HUES6 (cell line): Measurements from ENCODE around the gene CAV1.
"Not testable (repeated sequence)": the region's sequence is repeated elsewhere in the genome, so short reads cannot be mapped to it uniquely, and the experiment has no call there.

Experiments used
- H3K27ac ChIP-seq: 2 replicates; pipeline ENCODE4 v1.7.0; 2013; ENCODE audit warnings: low read depth, mild to moderate bottlenecking, low read length, inconsistent platforms
- H3K27me3 ChIP-seq: 2 replicates; pipeline ENCODE4 v1.6.1; 2013; ENCODE audit warnings: low read length; ENCODE audit not compliant: control insufficient read depth, insufficient read depth
- H3K36me3 ChIP-seq: 2 replicates; pipeline ENCODE4 v1.6.1; 2013; ENCODE audit warnings: low read length; ENCODE audit not compliant: control insufficient read depth, insufficient read depth
- H3K4me1 ChIP-seq: 2 replicates; pipeline ENCODE4 v1.6.1; 2013; ENCODE audit warnings: low read length; ENCODE audit not compliant: control insufficient read depth, insufficient read depth
- H3K4me3 ChIP-seq: 2 replicates; pipeline ENCODE4 v1.5.1; 2013; ENCODE audit warnings: low read depth, low read length
- H3K9ac ChIP-seq: one replicate; pipeline ENCODE4 v1.6.1; 2013; ENCODE audit warnings: mild to moderate bottlenecking, low read length
- H3K9me3 ChIP-seq: 2 replicates; pipeline ENCODE4 v1.6.1; 2013; ENCODE audit warnings: low read depth, low read length; ENCODE audit not compliant: control insufficient read depth, insufficient read depth

Gene CAV1

DNA sequence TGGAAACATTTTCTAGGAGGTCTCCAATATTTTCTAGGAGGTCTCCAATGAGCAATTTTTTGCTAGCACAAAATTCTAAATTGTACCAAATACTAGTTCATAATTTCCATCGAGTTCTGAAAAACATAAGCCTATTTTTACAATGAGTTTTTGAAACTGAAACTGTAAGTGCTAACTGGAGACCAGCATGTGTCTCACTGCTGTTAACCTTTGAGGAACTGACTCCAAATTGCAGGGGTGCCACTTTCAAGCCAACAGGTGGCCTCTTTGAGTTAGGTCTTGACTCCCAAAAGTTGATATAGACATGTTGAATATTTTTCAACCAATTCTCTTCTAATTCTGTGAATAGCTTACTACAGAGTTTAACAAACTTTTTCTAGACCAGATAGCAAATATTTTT is 58.8 kb downstream of the CAV1 start:
- H3K27ac ChIP-seq = no peak overlapping the region
- H3K4me3 ChIP-seq = no peak overlapping the region
- H3K4me1 ChIP-seq = peaks cover 4% of the 10 kb centered on the region; the same call in 1 of the 2 replicates
- H3K9ac ChIP-seq = no peak overlapping the region
- H3K36me3 ChIP-seq = no peaks in the 10 kb centered on the region
- H3K9me3 ChIP-seq = no peaks in the 10 kb centered on the region
- H3K27me3 ChIP-seq = no peaks in the 10 kb centered on the region

- Histone ChIP-seq H3K36me3 (no peaks in the 10 kb centered on the region), H3K9ac (no peak overlapping the region), H3K9me3 (no peaks in the 10 kb centered on the region), H3K4me1 (peaks cover 6% of the 10 kb centered on the region; the same call in 1 of the 2 replicates), H3K4me3 (no peak overlapping the region), H3K27ac (no peak overlapping the region), H3K27me3 (no peaks in the 10 kb centered on the region)
Measured at GRCh38 chr7:116584721-116585120, 59.9 kb downstream of the CAV1 start.

GRCh38 chr7:116585392-116585791 is 60.6 kb downstream of the CAV1 start:
- H3K9ac ChIP-seq = no peak overlapping the region
- H3K27me3 ChIP-seq = no peaks in the 10 kb centered on the region
- H3K4me1 ChIP-seq = peaks cover 6% of the 10 kb centered on the region; the same call in 1 of the 2 replicates
- no peaks in the 10 kb centered on the region for H3K9me3 ChIP-seq
- no peak overlapping the region for H3K27ac ChIP-seq
- no peaks in the 10 kb centered on the region for H3K36me3 ChIP-seq
- H3K4me3 ChIP-seq = no peak overlapping the region

- H3K9me3 ChIP-seq = no peaks in the 10 kb centered on the region
- H3K4me1 ChIP-seq = peaks cover 6% of the 10 kb centered on the region; the same call in 1 of the 2 replicates
- no peak overlapping the region for H3K4me3 ChIP-seq
- H3K9ac ChIP-seq = no peak overlapping the region
- H3K36me3 ChIP-seq = no peaks in the 10 kb centered on the region
- no peak overlapping the region for H3K27ac ChIP-seq
- no peaks in the 10 kb centered on the region for H3K27me3 ChIP-seq
Measured at GRCh38 chr7:116585967-116586366, 61.1 kb downstream of the CAV1 start.

- not testable (repeated sequence) for H3K36me3 ChIP-seq, H3K4me1 ChIP-seq, H3K27ac ChIP-seq, H3K9me3 ChIP-seq, H3K4me3 ChIP-seq, H3K9ac ChIP-seq, H3K27me3 ChIP-seq
Measured at GRCh38 chr7:116587200-116587599, 62.4 kb downstream of the CAV1 start.

GRCh38 chr7:116588225-116588624 is 63.4 kb downstream of the CAV1 start:
- H3K4me1 ChIP-seq = peaks cover 14% of the 10 kb centered on the region
- no peak overlapping the region for H3K4me3 ChIP-seq
- no peaks in the 10 kb centered on the region for H3K27me3 ChIP-seq
- H3K9ac ChIP-seq = no peak overlapping the region
- H3K9me3 ChIP-seq = no peaks in the 10 kb centered on the region
- no peaks in the 10 kb centered on the region for H3K36me3 ChIP-seq
- no peak overlapping the region for H3K27ac ChIP-seq

GRCh38 chr7:116588641-116589594 is 64.1 kb downstream of the CAV1 start:
- no peaks in the 10 kb centered on the region for H3K36me3 ChIP-seq
- H3K9ac ChIP-seq = no peak overlapping the region
- no peaks in the 10 kb centered on the region for H3K27me3 ChIP-seq
- H3K27ac ChIP-seq = no peak overlapping the region
- H3K4me3 ChIP-seq = no peak overlapping the region
- H3K9me3 ChIP-seq = no peaks in the 10 kb centered on the region
- H3K4me1 ChIP-seq = peaks cover 18% of the 10 kb centered on the region

- H3K9me3 ChIP-seq = no peaks in the 10 kb centered on the region
- H3K4me1 ChIP-seq = peaks cover 18% of the 10 kb centered on the region
- H3K36me3 ChIP-seq = no peaks in the 10 kb centered on the region
- no peaks in the 10 kb centered on the region for H3K27me3 ChIP-seq
- no peak overlapping the region for H3K4me3 ChIP-seq
- no peak overlapping the region for H3K27ac ChIP-seq
- no peak overlapping the region for H3K9ac ChIP-seq
Measured at GRCh38 chr7:116591202-116592040, 66.6 kb downstream of the CAV1 start.

GRCh38 chr7:116592041-116592355 is 67.2 kb downstream of the CAV1 start:
- no peaks in the 10 kb centered on the region for H3K9me3 ChIP-seq
- peaks cover 18% of the 10 kb centered on the region for H3K4me1 ChIP-seq
- H3K27me3 ChIP-seq = no peaks in the 10 kb centered on the region
- H3K9ac ChIP-seq = no peak overlapping the region
- H3K36me3 ChIP-seq = no peaks in the 10 kb centered on the region
- no peak overlapping the region for H3K4me3 ChIP-seq
- no peak overlapping the region for H3K27ac ChIP-seq

DNA sequence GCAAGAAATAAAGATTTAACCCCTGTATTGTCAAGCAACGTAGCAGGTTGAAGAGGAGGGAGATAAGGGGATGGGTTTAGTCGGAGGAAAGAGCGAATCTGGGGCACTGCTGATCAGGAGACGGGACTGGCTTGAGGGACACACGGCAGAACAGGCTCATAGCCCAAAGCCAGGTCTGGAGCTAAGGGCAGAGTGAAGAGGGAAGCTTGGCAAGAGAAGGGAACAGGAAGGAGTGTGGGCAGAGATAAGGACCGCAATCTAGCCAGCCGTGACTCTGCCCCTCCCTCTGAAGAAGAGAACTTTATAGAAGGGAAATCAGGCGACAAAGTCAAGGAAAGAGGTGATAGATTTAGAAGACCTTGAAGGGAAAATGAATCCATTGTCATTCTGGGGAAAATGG is 67.6 kb downstream of the CAV1 start:
- H3K27ac ChIP-seq = no peak overlapping the region
- H3K36me3 ChIP-seq = no peaks in the 10 kb centered on the region
- no peak overlapping the region for H3K4me3 ChIP-seq
- no peaks in the 10 kb centered on the region for H3K9me3 ChIP-seq
- no peak overlapping the region for H3K9ac ChIP-seq
- H3K27me3 ChIP-seq = no peaks in the 10 kb centered on the region
- H3K4me1 ChIP-seq = peaks cover 18% of the 10 kb centered on the region
